NK-92 (cell line): ENCODE results near the gene COX8A.

Source experiments
- DNase-seq: peaks from one replicate; lab custom pipeline; 2025; ENCODE audit not compliant: unreplicated experiment; lab: John Stamatoyannopoulos, UW

Gene COX8A

DNA sequence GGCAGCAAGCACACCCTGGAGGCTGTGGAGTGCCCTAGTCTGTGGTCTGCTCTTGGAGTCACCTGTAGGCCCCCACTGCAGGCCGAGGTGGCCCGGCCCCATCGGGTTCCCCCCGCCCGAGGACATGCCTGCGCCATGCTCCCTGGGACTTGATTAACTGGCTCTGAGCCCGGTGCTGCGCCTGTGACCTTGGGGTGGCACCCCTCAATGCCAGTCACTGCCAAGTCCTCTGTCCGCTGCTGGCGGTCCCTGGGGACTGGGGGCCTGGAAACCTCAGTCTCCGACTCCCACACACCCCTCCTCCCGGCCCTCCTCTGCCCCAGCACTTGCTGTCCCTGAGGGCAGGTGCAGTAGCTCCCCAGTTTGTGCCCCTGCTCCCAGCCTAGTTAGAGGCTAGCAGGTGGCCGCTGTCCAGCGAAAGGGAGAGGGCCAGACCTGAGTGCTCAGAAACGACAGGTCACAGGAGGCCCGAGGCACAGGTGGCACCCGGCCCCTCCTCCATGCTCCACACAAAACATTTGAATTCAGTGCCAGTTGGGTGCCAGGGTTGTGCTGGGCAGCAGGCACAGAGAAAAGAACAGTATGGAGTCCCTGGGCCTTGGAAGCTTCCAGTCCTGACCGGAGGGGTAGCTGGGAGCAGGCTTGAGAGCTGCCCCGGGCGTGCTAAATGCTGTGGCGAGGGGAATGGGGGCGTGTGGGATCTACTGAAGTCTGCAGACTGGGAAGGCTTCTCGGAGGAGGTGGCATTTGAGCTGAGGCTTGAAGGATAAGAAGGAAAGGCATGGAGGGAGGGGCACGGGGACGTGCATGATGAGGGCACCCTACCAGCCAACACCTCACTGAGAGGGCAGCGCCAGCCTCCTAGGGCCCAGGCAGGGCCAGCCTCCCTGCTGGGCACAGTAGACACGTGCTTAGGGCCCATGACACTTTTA, 45.0 kb downstream of the COX8A start:
- no peak for DNase-seq

DNA sequence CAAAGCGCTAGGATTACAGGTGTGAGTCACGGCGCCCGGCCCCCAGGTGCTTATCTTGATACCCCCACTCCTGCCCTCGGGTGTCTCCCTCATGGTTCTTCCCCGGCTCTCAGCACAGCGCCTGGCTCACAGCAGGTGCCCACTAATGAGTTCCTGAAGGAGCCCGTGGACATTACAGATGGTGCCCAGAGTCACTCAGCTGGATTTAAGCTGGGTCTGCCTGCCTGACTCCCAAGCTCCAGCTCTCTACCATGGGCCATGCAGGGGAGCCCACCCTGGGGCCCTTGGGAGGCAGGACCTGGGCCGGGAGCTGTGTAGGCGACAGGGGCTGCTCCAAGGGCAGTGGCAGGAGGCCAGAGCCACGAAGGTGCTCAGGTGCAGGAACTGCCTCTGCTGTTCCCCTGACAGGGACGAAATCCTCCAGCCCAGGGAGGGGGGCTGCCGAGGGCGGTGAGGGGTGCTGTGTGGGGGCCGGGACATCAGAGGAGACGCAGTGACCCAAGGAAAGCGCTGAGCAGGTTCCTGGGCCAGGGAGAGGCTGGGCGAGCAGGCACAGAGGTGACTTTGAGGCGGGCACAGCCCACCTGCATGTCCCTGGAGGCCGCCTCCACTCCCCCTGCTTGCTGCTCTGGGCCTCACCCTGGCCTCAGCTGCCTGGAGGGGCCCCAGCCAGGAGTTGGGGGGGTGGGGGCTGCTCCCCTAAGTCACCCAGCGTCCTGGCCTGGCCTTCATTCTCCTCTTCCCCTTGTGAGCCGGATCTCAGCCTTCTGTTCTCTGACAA, 46.7 kb downstream of the COX8A start:
- no peak for DNase-seq

DNA sequence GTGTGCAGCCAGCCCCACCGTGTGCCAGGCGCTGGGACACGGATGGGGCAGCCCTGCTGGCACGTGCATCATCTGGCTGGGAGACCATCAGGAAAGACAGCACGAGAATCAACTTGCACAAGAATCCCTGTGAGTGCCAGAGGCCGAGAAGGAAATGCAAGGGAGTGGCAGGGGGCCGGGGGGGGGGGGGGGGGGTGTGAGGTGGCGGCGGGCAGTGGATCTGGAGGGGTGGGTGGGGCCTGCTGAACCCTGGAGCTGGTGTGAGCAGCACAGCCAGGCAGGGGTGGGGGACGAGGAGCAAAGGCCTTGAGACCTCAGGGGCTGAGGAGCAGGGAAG, 47.3 kb downstream of the COX8A start:
- no peak for DNase-seq

DNA sequence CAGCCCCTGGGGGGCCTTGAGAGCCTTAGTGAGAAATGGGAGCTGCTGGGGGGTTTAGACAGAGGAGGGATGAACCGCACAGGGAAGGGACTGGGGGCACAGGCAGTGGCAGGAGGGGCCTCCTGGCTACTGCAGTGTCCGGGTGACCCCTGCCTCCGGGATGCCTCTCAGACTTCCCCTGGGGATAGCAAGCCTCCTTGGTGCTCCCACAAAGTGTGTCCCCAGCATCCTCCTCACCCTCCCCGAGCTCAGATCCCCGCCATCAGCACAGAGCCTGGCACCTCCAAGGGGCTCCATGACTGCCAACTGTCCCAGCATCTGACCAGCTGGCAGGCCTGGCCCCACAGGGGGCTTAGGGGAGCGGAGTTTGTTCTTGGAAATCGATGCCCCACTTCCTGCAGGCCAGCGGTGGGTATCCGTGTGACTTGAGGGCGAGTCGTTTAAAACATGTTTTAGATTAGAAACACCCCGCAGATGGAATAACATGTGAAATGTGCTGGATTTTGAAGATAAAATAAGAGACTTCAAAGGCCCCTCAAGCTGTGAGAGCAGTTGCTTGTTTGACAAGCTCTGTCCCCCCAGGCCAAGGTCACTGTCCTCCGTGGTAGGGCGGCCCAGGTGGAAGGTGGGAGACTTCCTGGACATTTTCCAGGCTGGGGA, 47.8 kb downstream of the COX8A start:
- DNase-seq, result no peak

DNA sequence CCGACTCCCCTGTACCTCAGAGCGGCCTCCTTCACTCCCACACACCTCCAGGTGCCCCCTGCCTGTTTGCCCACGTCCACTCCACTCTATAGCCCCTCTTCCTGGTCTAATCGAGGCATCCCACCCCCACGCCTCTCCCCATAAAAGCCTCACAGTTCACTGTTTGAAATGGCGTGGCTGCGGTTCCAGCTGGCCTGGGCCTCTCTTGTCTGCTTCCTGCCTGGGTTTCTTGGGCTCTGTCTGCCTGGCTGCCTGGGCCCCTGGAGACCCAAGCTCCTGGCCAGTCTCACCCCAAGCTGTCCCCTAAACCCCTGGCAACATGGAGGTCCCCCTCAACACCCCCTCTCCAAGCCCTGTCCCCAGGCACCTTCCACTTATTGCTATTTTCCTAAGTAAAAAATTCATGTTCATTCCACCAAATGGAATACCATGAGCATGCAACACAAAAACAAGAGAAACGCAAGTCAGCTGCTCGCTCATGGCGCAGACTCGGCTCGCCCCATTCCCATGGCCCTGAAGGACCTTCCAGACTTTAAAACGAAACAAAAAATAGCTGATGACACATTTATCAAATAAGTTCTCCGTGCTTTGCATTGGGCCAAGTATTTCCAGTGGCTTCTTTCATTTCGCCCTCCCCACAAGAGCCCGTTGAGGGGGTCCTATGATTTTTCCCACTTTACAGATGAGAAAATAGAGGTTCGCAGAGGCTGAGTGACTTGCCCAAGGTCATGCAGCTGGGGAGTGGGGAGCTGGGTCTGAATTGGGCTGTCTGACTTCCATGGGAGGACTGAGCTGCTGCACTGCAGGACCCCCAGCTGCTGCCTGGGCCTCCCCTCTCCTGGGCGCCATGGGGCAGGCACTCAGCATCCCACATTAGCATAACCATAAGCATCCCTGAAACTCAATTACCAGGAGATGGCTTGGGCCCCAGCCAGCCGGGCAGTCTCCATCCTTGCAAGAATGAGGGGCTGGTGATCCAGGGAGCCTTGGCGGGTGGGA, 49.6 kb downstream of the COX8A start:
- no peak for DNase-seq

DNA sequence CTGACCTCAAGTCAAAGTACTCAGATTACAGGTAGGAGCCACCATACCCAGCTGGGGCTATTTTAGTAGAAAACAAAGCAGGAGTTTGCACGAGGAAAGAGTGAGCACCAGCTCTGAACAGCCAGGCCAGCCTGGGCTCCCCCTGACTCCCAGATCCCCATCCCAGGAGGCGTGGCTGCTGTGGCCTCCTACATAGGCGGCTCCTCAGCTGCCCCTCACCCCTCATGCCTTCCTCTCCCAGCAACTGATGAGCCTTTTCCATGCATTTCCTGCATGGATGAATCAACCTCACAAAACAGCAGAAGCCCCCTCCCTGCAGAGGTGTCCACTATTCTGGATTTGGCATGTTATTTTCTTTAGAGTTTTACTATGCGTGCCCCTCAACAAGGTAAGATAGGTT, 50.8 kb downstream of the COX8A start:
- no peak for DNase-seq
